ENCODE results near the gene NAALADL2.

Gene NAALADL2

GRCh38 chr3:175389560-175389959 lies 530.4 kb downstream of the NAALADL2 start:
- TF ChIP-seq CTCF (IDR thresholded peaks at IDR 0.05; ENCODE audit: low read depth, low read length): no peak
- DNase-seq (ENCODE audit: extremely low read depth, low read depth): no peak

GRCh38 chr3:175391601-175392000 lies 532.5 kb downstream of the NAALADL2 start:
- no peak for DNase-seq (ENCODE audit: extremely low read depth, low read depth)
- no peak for TF ChIP-seq CTCF (IDR thresholded peaks at IDR 0.05; ENCODE audit: low read depth, low read length)

GRCh38 chr3:175392653-175393052 lies 533.5 kb downstream of the NAALADL2 start:
- DNase-seq (ENCODE audit: extremely low read depth, low read depth): no peak
- TF ChIP-seq CTCF (IDR thresholded peaks at IDR 0.05; ENCODE audit: low read depth, low read length): no peak

GRCh38 chr3:175397372-175397771 lies 538.2 kb downstream of the NAALADL2 start:
- no peak for TF ChIP-seq CTCF (IDR thresholded peaks at IDR 0.05; ENCODE audit: low read depth, low read length)
- no peak for DNase-seq (ENCODE audit: extremely low read depth, low read depth)

- DNase-seq (ENCODE audit: extremely low read depth, low read depth): no peak
- no peak for TF ChIP-seq CTCF (IDR thresholded peaks at IDR 0.05; ENCODE audit: low read depth, low read length)
Measured at GRCh38 chr3:175398676-175399075, 539.5 kb downstream of the NAALADL2 start.

GRCh38 chr3:175399156-175399840 lies 540.2 kb downstream of the NAALADL2 start:
- no peak for DNase-seq (ENCODE audit: extremely low read depth, low read depth)
- no peak for TF ChIP-seq CTCF (IDR thresholded peaks at IDR 0.05; ENCODE audit: low read depth, low read length)

- TF ChIP-seq CTCF (IDR thresholded peaks at IDR 0.05; ENCODE audit: low read depth, low read length): no peak
Measured at GRCh38 chr3:175404027-175404426, 544.9 kb downstream of the NAALADL2 start.

More at GRCh38 chr3:175404027-175404426, 544.9 kb downstream of the NAALADL2 start:
- no peak for DNase-seq (ENCODE audit: extremely low read depth, low read depth)
